WTC11 (cell line): ENCODE results near the gene SKOR2. TPM values are rescaled to one million over a fixed set of nuclear protein-coding genes. Genes with fewer than 3 reads are reported as not detected.

Source experiments
- ATAC-seq: fragments of 200-7000 bp; cut with Tn5 transposase; 2 replicates; pipeline ENCODE4 v1.10.0; 2021; ENCODE audit warnings: mild to moderate bottlenecking, moderate library complexity
- CTCF ChIA-PET: fragments of 300-600 bp; sonication (Branson Sonifier 250); formaldehyde crosslinking; loops from one replicate; lab custom pipeline; 2021; ENCODE audit warnings: antibody characterized with exemption; lab: Charles Lee
- POLR2A ChIA-PET: fragments of 350-600 bp; sonication (Branson Sonifier 250); formaldehyde crosslinking; loops from one replicate; lab custom pipeline; 2021; ENCODE audit warnings: antibody characterized with exemption; lab: Charles Lee
- DNase-seq: peaks from one replicate; pipeline ENCODE4 v3.0.0; 2021; ENCODE audit warnings: low spot score
- H3K27ac Mint-ChIP-seq: 2 replicates; pipeline ENCODE4 v1.8.0; 2021; ENCODE audit warnings: mixed read lengths
- H3K27me3 Mint-ChIP-seq: 2 replicates; pipeline ENCODE4 v1.8.0; 2021; ENCODE audit warnings: low read depth, mild to moderate bottlenecking, moderate library complexity, mixed read lengths
- H3K36me3 Mint-ChIP-seq: 2 replicates; pipeline ENCODE4 v1.8.0; 2021; ENCODE audit warnings: mixed read lengths
- H3K4me1 Mint-ChIP-seq: 2 replicates; pipeline ENCODE4 v1.8.0; 2022; ENCODE audit warnings: mixed read lengths
- H3K4me3 Mint-ChIP-seq: 2 replicates; pipeline ENCODE4 v1.8.0; 2021; ENCODE audit warnings: mild to moderate bottlenecking, moderate library complexity, mixed read lengths
- H3K9me3 Mint-ChIP-seq: 2 replicates; pipeline ENCODE4 v1.8.0; 2021; ENCODE audit warnings: mixed read lengths
- CREB1 ChIP-seq: sonication (generic); formaldehyde crosslinking; IDR thresholded peaks from 2 replicates; pipeline ENCODE4 v1.8.0; 2023; ENCODE audit warnings: mild to moderate bottlenecking, missing genetic modification reagents
- CTCF ChIP-seq: fragments of 200-600 bp; IDR thresholded peaks from 2 replicates; pipeline ENCODE4 v1.8.0; 2022; ENCODE audit warnings: antibody characterized with exemption
- E2F1 ChIP-seq: sonication (generic); formaldehyde crosslinking; IDR thresholded peaks from 2 replicates; pipeline ENCODE4 v1.8.0; 2022; ENCODE audit warnings: mild to moderate bottlenecking, missing genetic modification reagents
- E2F4 ChIP-seq: sonication (generic); formaldehyde crosslinking; IDR thresholded peaks from 2 replicates; pipeline ENCODE4 v1.8.1; 2022; ENCODE audit warnings: low read depth, mild to moderate bottlenecking, moderate library complexity, missing genetic modification reagents, borderline replicate concordance
- ELF4 ChIP-seq: sonication (generic); formaldehyde crosslinking; IDR thresholded peaks from 2 replicates; pipeline ENCODE4 v1.8.1; 2022; ENCODE audit warnings: low read depth, mild to moderate bottlenecking, moderate library complexity, missing genetic modification reagents
- ESRRA ChIP-seq: sonication (generic); formaldehyde crosslinking; IDR thresholded peaks from 2 replicates; pipeline ENCODE4 v1.8.1; 2022; ENCODE audit warnings: mild to moderate bottlenecking, missing genetic modification reagents, borderline replicate concordance
- FOXK1 ChIP-seq: sonication (generic); formaldehyde crosslinking; IDR thresholded peaks from 2 replicates; pipeline ENCODE4 v1.8.0; 2022; ENCODE audit warnings: mild to moderate bottlenecking, moderate library complexity, missing genetic modification reagents
- FOXP1 ChIP-seq: sonication (generic); formaldehyde crosslinking; IDR thresholded peaks from 2 replicates; pipeline ENCODE4 v1.8.0; 2022; ENCODE audit warnings: missing genetic modification reagents, mild to moderate bottlenecking, moderate library complexity, borderline replicate concordance
- HMGA2 ChIP-seq: fragments of 250-450 bp; sonication (Bioruptor Pico); IDR thresholded peaks from 2 replicates; pipeline ENCODE4 v1.4.0; 2021; ENCODE audit warnings: mild to moderate bottlenecking, moderate library complexity
- HMGXB4 ChIP-seq: sonication (generic); formaldehyde crosslinking; IDR thresholded peaks from 2 replicates; pipeline ENCODE4 v1.8.1; 2023; ENCODE audit warnings: mild to moderate bottlenecking, moderate library complexity, missing genetic modification reagents
- JAZF1 ChIP-seq: fragments of 250-450 bp; sonication (Bioruptor Pico); IDR thresholded peaks from 2 replicates; pipeline ENCODE4 v1.9.0; 2021; ENCODE audit warnings: moderate library complexity, mild to moderate bottlenecking, inconsistent platforms
- MLX ChIP-seq: sonication (generic); formaldehyde crosslinking; IDR thresholded peaks from 2 replicates; pipeline ENCODE4 v1.8.1; 2023; ENCODE audit warnings: mild to moderate bottlenecking, missing genetic modification reagents, moderate library complexity
- MXD4 ChIP-seq: fragments of 250-450 bp; sonication (Bioruptor Pico); IDR thresholded peaks from 2 replicates; pipeline ENCODE4 v1.8.0; 2021; ENCODE audit warnings: mild to moderate bottlenecking, moderate library complexity, borderline replicate concordance
- MYBL2 ChIP-seq: sonication (generic); formaldehyde crosslinking; IDR thresholded peaks from 2 replicates; pipeline ENCODE4 v1.8.1; 2023; ENCODE audit warnings: mild to moderate bottlenecking, moderate library complexity, missing genetic modification reagents
- NR1H2 ChIP-seq: sonication (generic); formaldehyde crosslinking; IDR thresholded peaks from 2 replicates; pipeline ENCODE4 v1.9.0; 2021; ENCODE audit warnings: mild to moderate bottlenecking, moderate library complexity, missing genetic modification reagents
- NR2C2 ChIP-seq: sonication (generic); formaldehyde crosslinking; IDR thresholded peaks from 2 replicates; pipeline ENCODE4 v1.8.0; 2022; ENCODE audit warnings: mild to moderate bottlenecking, missing genetic modification reagents
- RELA ChIP-seq: sonication (generic); formaldehyde crosslinking; IDR thresholded peaks from 2 replicates; pipeline ENCODE4 v1.8.1; 2022; ENCODE audit warnings: missing genetic modification reagents, mild to moderate bottlenecking, borderline replicate concordance
- SMAD4 ChIP-seq: sonication (generic); formaldehyde crosslinking; IDR thresholded peaks from 2 replicates; pipeline ENCODE4 v1.8.0; 2022; ENCODE audit warnings: mild to moderate bottlenecking, missing genetic modification reagents
- TCF7 ChIP-seq: sonication (generic); formaldehyde crosslinking; IDR thresholded peaks from 2 replicates; pipeline ENCODE4 v1.8.0; 2022; ENCODE audit warnings: mild to moderate bottlenecking, low read depth, missing genetic modification reagents, moderate library complexity
- TEAD1 ChIP-seq: sonication (generic); formaldehyde crosslinking; IDR thresholded peaks from 2 replicates; pipeline ENCODE4 v1.8.0; 2022; ENCODE audit warnings: mild to moderate bottlenecking, missing genetic modification reagents
- TEAD4 ChIP-seq: sonication (generic); formaldehyde crosslinking; IDR thresholded peaks from 2 replicates; pipeline ENCODE4 v1.8.0; 2022; ENCODE audit warnings: mild to moderate bottlenecking, missing genetic modification reagents
- ZNF121 ChIP-seq: sonication (generic); formaldehyde crosslinking; IDR thresholded peaks from 2 replicates; pipeline ENCODE4 v1.8.0; 2023; ENCODE audit warnings: missing genetic modification reagents
- ZNF219 ChIP-seq: sonication (generic); formaldehyde crosslinking; IDR thresholded peaks from 2 replicates; pipeline ENCODE4 v1.8.0; 2023; ENCODE audit warnings: missing genetic modification reagents, mild to moderate bottlenecking, borderline replicate concordance
- ZNF263 ChIP-seq: sonication (generic); formaldehyde crosslinking; IDR thresholded peaks from 2 replicates; pipeline ENCODE4 v1.8.1; 2022; ENCODE audit warnings: low read depth, mild to moderate bottlenecking, moderate library complexity, missing genetic modification reagents
- ZNF396 ChIP-seq: fragments of 250-450 bp; sonication (Bioruptor Pico); IDR thresholded peaks from 2 replicates; pipeline ENCODE4 v1.8.0; 2021; ENCODE audit warnings: mild to moderate bottlenecking, moderate library complexity, borderline replicate concordance
- ZNF512 ChIP-seq: sonication (generic); formaldehyde crosslinking; IDR thresholded peaks from 2 replicates; pipeline ENCODE4 v1.8.1; 2022; ENCODE audit warnings: missing genetic modification reagents, borderline replicate concordance
- total RNA-seq: library from RNA; stranded (reverse); gene quantifications from 3 replicates; pipeline ENCODE4 v1.2.3, GENCODE V29; 2021
- TF ChIP-seq, protein P1 (sequence below): fragments of 250-450 bp; sonication (Bioruptor Pico); IDR thresholded peaks from 2 replicates; pipeline ENCODE4 v1.9.0; 2021; ENCODE audit warnings: mild to moderate bottlenecking

The SKOR2 gene
- total RNA-seq, 1 experiment from 2014 or later, result 1.3 TPM

DNA sequence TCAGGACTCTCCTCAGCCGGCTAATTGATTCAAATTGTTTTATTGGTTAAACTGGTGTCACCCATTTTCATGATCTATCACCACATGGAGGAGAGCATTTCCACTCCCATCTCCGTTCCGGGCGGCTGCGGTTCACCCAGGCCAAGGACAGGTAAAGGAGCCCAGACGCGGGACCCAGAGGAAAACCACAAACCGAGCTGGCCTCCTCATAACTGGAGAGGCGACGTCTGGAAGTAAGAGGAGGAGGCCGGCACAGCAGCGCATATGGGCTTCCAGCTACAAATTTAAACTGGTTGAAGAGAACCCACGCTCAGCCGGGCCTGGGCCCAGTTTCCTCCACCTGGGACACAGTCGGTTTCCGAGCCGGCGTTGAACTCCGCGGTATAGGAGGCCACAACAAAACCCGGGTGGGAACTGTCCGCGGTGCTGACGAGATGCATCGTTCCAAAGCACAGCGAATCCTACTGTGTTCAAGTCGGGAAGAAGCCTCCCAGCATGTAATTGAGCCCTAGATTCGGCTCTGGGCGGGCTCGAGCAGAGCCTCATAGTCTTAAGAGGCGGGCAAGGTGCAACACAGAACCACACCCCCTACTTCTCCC is 3.0 kb upstream of the SKOR2 start:
- peaks cover 100% of the 10 kb centered on the region for H3K27me3 Mint-ChIP-seq
- 0 out of 2 replicates have a peak, but pooled peaks cover 2% of the 10 kb centered on the region for H3K36me3 Mint-ChIP-seq
- peak; percentile 94 for DNase-seq
- no peak overlapping the region for H3K27ac Mint-ChIP-seq
- H3K9me3 Mint-ChIP-seq, result no peaks in the 10 kb centered on the region
- POLR2A ChIA-PET, result no interaction called here
- no peak overlapping the region for H3K4me3 Mint-ChIP-seq
- CTCF ChIA-PET, result interaction anchor here (1.3 kb wide), 1 partner anchor 9 kb away, joined by 3 read pairs; no protein-coding TSS in a partner anchor
- H3K4me1 Mint-ChIP-seq, result peaks cover 56% of the 10 kb centered on the region
- ATAC-seq, result peak; percentile 81
- TF ChIP-seq ELF4, result no peak
- no peak; the same call in 1 of the 2 replicates for TF ChIP-seq CREB1 (CRISPR knock-in tag)
- no peak for TF ChIP-seq NR1H2 (CRISPR knock-in tag)
- no peak for TF ChIP-seq ZNF396 (CRISPR knock-in tag)
- no peak for TF ChIP-seq TCF7
- TF ChIP-seq TEAD1, result peak; percentile 76
- no peak for TF ChIP-seq CTCF
- TF ChIP-seq JAZF1 (CRISPR knock-in tag), result no peak
- TF ChIP-seq MLX (CRISPR knock-in tag), result no peak
- no peak for TF ChIP-seq NR2C2
- TF ChIP-seq, protein P1, sequence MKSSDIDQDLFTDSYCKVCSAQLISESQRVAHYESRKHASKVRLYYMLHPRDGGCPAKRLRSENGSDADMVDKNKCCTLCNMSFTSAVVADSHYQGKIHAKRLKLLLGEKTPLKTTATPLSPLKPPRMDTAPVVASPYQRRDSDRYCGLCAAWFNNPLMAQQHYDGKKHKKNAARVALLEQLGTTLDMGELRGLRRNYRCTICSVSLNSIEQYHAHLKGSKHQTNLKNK (CRISPR knock-in tag), result no peak
- no peak for TF ChIP-seq TEAD4 (CRISPR knock-in tag)
- TF ChIP-seq RELA (CRISPR knock-in tag), result no peak
- TF ChIP-seq ZNF263, result no peak
- TF ChIP-seq ZNF512, result no peak
- TF ChIP-seq FOXK1 (CRISPR knock-in tag), result peak; percentile 76; the same call in 1 of the 2 replicates
- no peak for TF ChIP-seq HMGXB4 (CRISPR knock-in tag)
- TF ChIP-seq SMAD4, result no peak
- no peak for TF ChIP-seq MYBL2 (CRISPR knock-in tag)
- no peak for TF ChIP-seq MXD4
- no peak for TF ChIP-seq ZNF121 (CRISPR knock-in tag)
- peak; percentile 53; the same call in 1 of the 2 replicates for TF ChIP-seq FOXP1 (CRISPR knock-in tag)
- TF ChIP-seq ESRRA (CRISPR knock-in tag), result no peak
- no peak for TF ChIP-seq ZNF219 (CRISPR knock-in tag)
- TF ChIP-seq E2F4 (CRISPR knock-in tag), result no peak
- no peak for TF ChIP-seq E2F1
- TF ChIP-seq HMGA2 (CRISPR knock-in tag), result no peak
